Keratinocyte (primary cell): ENCODE data around the gene CD276. TPM values are rescaled to one million over a fixed set of nuclear protein-coding genes. Genes with fewer than 3 reads are reported as not detected.

Experiments used
- DNase-seq: peaks from one replicate; pipeline ENCODE4 v3.0.0-alpha.2; 2011; ENCODE audit warnings: low read depth, missing footprints, low spot score
- FAIRE-seq: peaks from 2 replicates; lab custom pipeline; 2011; peaks lifted over from hg19 to GRCh38; lab: Jason Lieb, UNC
- H2AFZ ChIP-seq: 2 replicates; pipeline ENCODE4 v1.6.0; 2012; ENCODE audit warnings: low read length, control low read depth, inconsistent platforms; ENCODE audit not compliant: control insufficient read depth
- H3K27ac ChIP-seq: 2 replicates; pipeline ENCODE4 v1.5.1; 2011; ENCODE audit warnings: low read length; ENCODE audit not compliant: control insufficient read depth, insufficient read depth
- H3K27me3 ChIP-seq: 3 replicates; pipeline ENCODE4 v1.6.0; 2011; ENCODE audit warnings: low read length; ENCODE audit not compliant: control insufficient read depth, insufficient read depth; ENCODE audit errors: extremely low read depth
- H3K36me3 ChIP-seq, 2 experiments: 2 replicates in 1 of 2; 3 replicates in 1 of 2; pipeline ENCODE4 v1.5.1; 2011; ENCODE audit warnings: low read length in 2 of 2, mild to moderate bottlenecking in 1 of 2; ENCODE audit not compliant: control insufficient read depth in 2 of 2, insufficient read depth in 2 of 2; ENCODE audit errors: extremely low read depth in 1 of 2
- H3K4me1 ChIP-seq: 3 replicates; pipeline ENCODE4 v1.5.1; 2011; ENCODE audit warnings: low read length; ENCODE audit not compliant: control insufficient read depth, insufficient read depth; ENCODE audit errors: extremely low read depth
- H3K4me2 ChIP-seq: 3 replicates; pipeline ENCODE4 v1.6.0; 2011; ENCODE audit warnings: low read depth, low read length; ENCODE audit not compliant: control insufficient read depth, insufficient read depth; ENCODE audit errors: extremely low read depth
- H3K4me3 ChIP-seq, 3 experiments: fragments of 200-600 bp in 1 of 3; sonication (generic) in 1 of 3; 2 replicates in 2 of 3; 3 replicates in 1 of 3; pipeline ENCODE4 v1.5.1; 2011 to 2016; ENCODE audit warnings: low read length in 3 of 3, mild to moderate bottlenecking in 3 of 3, control low read depth in 2 of 3, inconsistent platforms in 1 of 3, low read depth in 1 of 3, mixed read lengths in 1 of 3, mixed run types in 1 of 3, moderate library complexity in 1 of 3; ENCODE audit not compliant: control insufficient read depth in 2 of 3, insufficient read depth in 2 of 3; ENCODE audit errors: extremely low read depth in 1 of 3
- H3K79me2 ChIP-seq: 2 replicates; pipeline ENCODE4 v1.6.0; 2012; ENCODE audit warnings: low read length; ENCODE audit not compliant: control insufficient read depth, insufficient read depth
- H3K9ac ChIP-seq: 3 replicates; pipeline ENCODE4 v1.6.0; 2011; ENCODE audit warnings: low read length; ENCODE audit not compliant: control insufficient read depth, insufficient read depth; ENCODE audit errors: extremely low read depth
- H3K9me1 ChIP-seq: 3 replicates; pipeline ENCODE4 v1.6.0; 2011; ENCODE audit warnings: low read length; ENCODE audit not compliant: control insufficient read depth, insufficient read depth; ENCODE audit errors: extremely low read depth
- H3K9me3 ChIP-seq: 2 replicates; pipeline ENCODE4 v1.5.1; 2012; ENCODE audit warnings: low read depth, low read length; ENCODE audit not compliant: control insufficient read depth
- H4K20me1 ChIP-seq: 3 replicates; pipeline ENCODE4 v1.6.0; 2011; ENCODE audit warnings: low read length; ENCODE audit not compliant: control insufficient read depth, insufficient read depth; ENCODE audit errors: extremely low read depth
- CTCF ChIP-seq, 3 experiments: IDR thresholded peaks in 1 of 3; conservative IDR thresholded peaks in 1 of 3; optimal IDR thresholded peaks in 1 of 3; 2 replicates in 2 of 3; 3 replicates in 1 of 3; pipeline versions ENCODE3 to v1.5.1; 2011; ENCODE audit warnings: low read length in 3 of 3, mild to moderate bottlenecking in 3 of 3, moderate library complexity in 2 of 3, control low read depth in 1 of 3, inconsistent platforms in 1 of 3; ENCODE audit not compliant: insufficient read depth in 2 of 3; ENCODE audit errors: extremely low read depth in 1 of 3
- EZH2 ChIP-seq: IDR thresholded peaks from one replicate; pipeline ENCODE4 v1.6.1; 2012; ENCODE audit warnings: inconsistent platforms, mild to moderate bottlenecking, low read length, moderate library complexity
- dilution Hi-C: fragments of 300-500 bp; cut with MboI; formaldehyde crosslinking; loops from one replicate; pipeline ENCODE4 v1.7.0; 2020; ENCODE audit warnings: low sequenced_read_pairs; ENCODE audit not compliant: extremely low pct_ligation_motif_present
- polyA plus RNA-seq, 5 experiments: library from polyadenylated mRNA; depleted of rRNA in 3 of 5; stranded (reverse) in 3 of 5; stranded (forward) in 1 of 5; unstranded in 1 of 5; fragments of >200 nt; gene quantifications; 1 replicate in 1 of 5; 2 replicates in 3 of 5; 3 replicates in 1 of 5; pipeline versions ENCODE4 v1.2.1 to v1.2.3, GENCODE V29; 2011 to 2012; ENCODE audit warnings: missing spikeins in 2 of 5, low read depth in 1 of 5, low replicate concordance in 1 of 5

The CD276 gene
- polyA plus RNA-seq, 1 donor (not counting 4 experiments of a cell fraction or from before 2014, with no cell fraction given), result 62.9 TPM

GRCh38 chr15:73710321-73710720 lies 26.1 kb downstream of the CD276 start:
- H3K9me1 ChIP-seq, result no peaks in the 10 kb centered on the region
- no peaks in the 10 kb centered on the region for H3K27me3 ChIP-seq
- H3K79me2 ChIP-seq, result peaks cover 5% of the 10 kb centered on the region
- no peak overlapping the region for H2AFZ ChIP-seq
- no peak overlapping the region for H3K9ac ChIP-seq
- H4K20me1 ChIP-seq, result peaks cover 4% of the 10 kb centered on the region
- H3K27ac ChIP-seq, result no peak overlapping the region
- dilution Hi-C loops, result no loop called here
- H3K9me3 ChIP-seq, result no peaks in the 10 kb centered on the region
- H3K36me3 ChIP-seq, result peaks cover 60 to 67% of the 10 kb centered on the region in 2 experiments
- TF ChIP-seq EZH2 (no peak), CTCF (optimal IDR thresholded peaks at IDR 0.05 in 1 of 3, IDR thresholded peaks at IDR 0.05 in 1 of 3, conservative IDR thresholded peaks at IDR 0.05 in 1 of 3; ENCODE audit: extremely low read depth in 1 of 3, insufficient read depth in 2 of 3, low read length in 3 of 3) (no peak)
- DNase-seq (no peak), FAIRE-seq (no peak)
- no peak overlapping the region for H3K4me2 ChIP-seq
- H3K4me3 ChIP-seq, result no peak overlapping the region
- no peaks in the 10 kb centered on the region for H3K4me1 ChIP-seq

- H3K4me1 ChIP-seq, result no peaks in the 10 kb centered on the region
- FAIRE-seq, result no peak
- H4K20me1 ChIP-seq, result peaks cover 3% of the 10 kb centered on the region
- dilution Hi-C loops, result no loop called here
- no peaks in the 10 kb centered on the region for H3K27me3 ChIP-seq
- H3K27ac ChIP-seq, result no peak overlapping the region
- peaks cover 3% of the 10 kb centered on the region for H3K79me2 ChIP-seq
- TF ChIP-seq EZH2, result no peak
- TF ChIP-seq CTCF (optimal IDR thresholded peaks at IDR 0.05 in 1 of 3, IDR thresholded peaks at IDR 0.05 in 1 of 3, conservative IDR thresholded peaks at IDR 0.05 in 1 of 3; ENCODE audit: extremely low read depth in 1 of 3, insufficient read depth in 2 of 3, low read length in 3 of 3), result no peak
- DNase-seq, result no peak
- peaks cover 54 to 60% of the 10 kb centered on the region in 2 experiments for H3K36me3 ChIP-seq
- H3K9me3 ChIP-seq, result no peaks in the 10 kb centered on the region
- H3K4me2 ChIP-seq, result no peak overlapping the region
- H2AFZ ChIP-seq, result no peak overlapping the region
- no peak overlapping the region for H3K4me3 ChIP-seq
- no peak overlapping the region for H3K9ac ChIP-seq
- no peaks in the 10 kb centered on the region for H3K9me1 ChIP-seq
Measured at GRCh38 chr15:73711526-73711925, 27.3 kb downstream of the CD276 start.
